PC-9 (cell line): ENCODE measurements around the gene PTGER1. TPM values are rescaled to one million over a fixed set of nuclear protein-coding genes. Genes with fewer than 3 reads are reported as not detected.

Experiments
- BruUV-seq: library from RNA; stranded (reverse); fragments of 400-500 nt; replicated peaks from 2 replicates; lab custom pipeline; 2021; lab: Mats Ljungman, UMichigan
- CTCF ChIA-PET: fragments of 300-600 bp; sonication (Branson Sonifier 250); formaldehyde crosslinking; loops from one replicate; lab custom pipeline; 2022; ENCODE audit warnings: antibody characterized with exemption; lab: Charles Lee
- POLR2A ChIA-PET: fragments of 300-600 bp; sonication (Branson Sonifier 250); formaldehyde crosslinking; loops from one replicate; lab custom pipeline; 2022; ENCODE audit warnings: antibody characterized with exemption; ENCODE audit not compliant: unreplicated experiment; lab: Charles Lee
- DNase-seq, 2 experiments: peaks; one replicate each; pipeline versions ENCODE4 v3.0.0 to v3.0.0-alpha.2; 2015 to 2022; ENCODE audit warnings: mixed read lengths in 1 of 2
- H2AFZ ChIP-seq: fragments of 200-600 bp; sonication (generic); 2 replicates; pipeline ENCODE4 v1.8.1; 2017; ENCODE audit warnings: antibody characterized with exemption
- H3F3A ChIP-seq: fragments of 200-600 bp; sonication (generic); 2 replicates; pipeline ENCODE4 v1.8.1; 2017; ENCODE audit warnings: antibody characterized with exemption, mild to moderate bottlenecking, low read depth; ENCODE audit not compliant: insufficient read depth
- H3K27ac ChIP-seq: fragments of 200-600 bp; sonication (generic); 2 replicates; pipeline ENCODE4 v1.6.1; 2016; ENCODE audit warnings: mixed run types
- H3K27me3 ChIP-seq: fragments of 200-600 bp; sonication (generic); 2 replicates; pipeline ENCODE4 v1.6.1; 2016; ENCODE audit warnings: low read depth, mixed run types; ENCODE audit not compliant: insufficient read depth
- H3K36me3 ChIP-seq: fragments of 200-600 bp; sonication (generic); 2 replicates; pipeline ENCODE4 v1.6.1; 2016; ENCODE audit warnings: low read depth, mixed run types
- H3K4me1 ChIP-seq: fragments of 200-600 bp; sonication (generic); replicated peaks from 2 replicates; pipeline ENCODE4 v1.6.1; 2016; ENCODE audit warnings: mixed run types; ENCODE audit not compliant: insufficient read depth
- H3K4me2 ChIP-seq: fragments of 200-600 bp; sonication (generic); 2 replicates; pipeline ENCODE4 v1.6.1; 2017; ENCODE audit warnings: mixed run types
- H3K4me3 ChIP-seq: fragments of 200-600 bp; sonication (generic); 2 replicates; pipeline ENCODE4 v1.6.1; 2016; ENCODE audit warnings: mixed run types
- H3K79me2 ChIP-seq: fragments of 200-600 bp; sonication (generic); 2 replicates; pipeline ENCODE4 v1.6.1; 2017; ENCODE audit warnings: low read depth, mixed run types
- H3K9me2 ChIP-seq: fragments of 200-600 bp; sonication (generic); 2 replicates; pipeline ENCODE4 v1.8.1; 2017; ENCODE audit warnings: mild to moderate bottlenecking; ENCODE audit not compliant: insufficient read depth
- H3K9me3 ChIP-seq: fragments of 200-600 bp; sonication (generic); 2 replicates; pipeline ENCODE4 v1.8.1; 2016; ENCODE audit warnings: low read depth; ENCODE audit not compliant: insufficient read depth
- H4K20me1 ChIP-seq: fragments of 200-600 bp; sonication (generic); 2 replicates; pipeline ENCODE4 v1.8.1; 2017; ENCODE audit not compliant: insufficient read depth
- CTCF ChIP-seq: fragments of 200-600 bp; sonication (generic); conservative IDR thresholded peaks from 2 replicates; pipeline ENCODE4 v1.6.1; 2017; ENCODE audit warnings: mixed run types, antibody characterized with exemption, mild to moderate bottlenecking, moderate library complexity
- EZH2 ChIP-seq: fragments of 200-600 bp; sonication (generic); IDR thresholded peaks from 2 replicates; pipeline ENCODE4 v1.8.0; 2017; ENCODE audit warnings: antibody characterized with exemption, low read depth
- intact Hi-C: fragments of 100-400 bp; cut with micrococcal nuclease; formaldehyde crosslinking; loops from one replicate; pipeline ENCODE4 v1.10.0; 2022; ENCODE audit not compliant: unreplicated experiment
- total RNA-seq: library from RNA; stranded (reverse); gene quantifications from 2 replicates; pipeline ENCODE4 v1.2.3, GENCODE V29; 2021

PTGER1 gene
- total RNA-seq, 1 experiment from 2014 or later = 1.4 TPM

GRCh38 chr19:14487370-14488125, 12.4 kb upstream of the PTGER1 start:
- Histone ChIP-seq H3K9me3 (no peaks in the 10 kb centered on the region), H3K36me3 (peaks cover 46% of the 10 kb centered on the region), H3F3A (peaks cover 65% of the 10 kb centered on the region), H4K20me1 (peaks cover 86% of the 10 kb centered on the region), H3K27me3 (no peaks in the 10 kb centered on the region), H3K4me1 (no peaks in the 10 kb centered on the region), H3K9me2 (no peaks in the 10 kb centered on the region), H3K27ac (no peak overlapping the region), H3K79me2 (peaks cover 87% of the 10 kb centered on the region), H3K4me2 (no peak overlapping the region), H2AFZ (no peak overlapping the region), H3K4me3 (no peak overlapping the region)
- BruUV-seq = no TSS peak
- ChIA-PET POLR2A (no interaction called here), CTCF (interaction anchor here (0.6 kb wide), 1 partner anchor 63 kb away, joined by 3 read pairs; no protein-coding TSS in a partner anchor)
- DNase-seq = no peak
- TF ChIP-seq EZH2 (no peak), CTCF (no peak)
- intact Hi-C loops = no loop called here

- Histone ChIP-seq H3F3A (peaks cover 84% of the 10 kb centered on the region), H3K9me2 (no peaks in the 10 kb centered on the region), H3K9me3 (no peaks in the 10 kb centered on the region), H3K27me3 (no peaks in the 10 kb centered on the region), H3K4me3 (no peak overlapping the region), H3K79me2 (peaks cover 47% of the 10 kb centered on the region), H3K36me3 (peaks cover 51% of the 10 kb centered on the region), H3K4me1 (peaks cover 9% of the 10 kb centered on the region), H2AFZ (no peak overlapping the region), H3K4me2 (no peak overlapping the region), H4K20me1 (peaks cover 86% of the 10 kb centered on the region), H3K27ac (no peak overlapping the region)
- TF ChIP-seq EZH2 (no peak), CTCF (no peak)
- DNase-seq = no peak
- ChIA-PET CTCF (no interaction called here), POLR2A (no interaction called here)
- intact Hi-C loops = no loop called here
- no TSS peak for BruUV-seq
These were observed 7.2 kb upstream of the PTGER1 start for GRCh38 chr19:14482172-14482941.

GRCh38 chr19:14480700-14481079, 5.5 kb upstream of the PTGER1 start:
- ChIA-PET POLR2A (no interaction called here), CTCF (interaction anchor here (0.5 to 0.6 kb wide), 3 partner anchors 14 to 63 kb away, joined by 4 read pairs; no protein-coding TSS in a partner anchor)
- Histone ChIP-seq H3K4me1 (peaks cover 25% of the 10 kb centered on the region), H3K9me2 (no peaks in the 10 kb centered on the region), H3F3A (peaks cover 84% of the 10 kb centered on the region), H3K4me3 (no peak overlapping the region), H3K27ac (no peak overlapping the region), H3K36me3 (peaks cover 37% of the 10 kb centered on the region), H3K4me2 (no peak overlapping the region), H3K9me3 (no peaks in the 10 kb centered on the region), H3K79me2 (peaks cover 30% of the 10 kb centered on the region), H2AFZ (no peak overlapping the region), H3K27me3 (no peaks in the 10 kb centered on the region), H4K20me1 (peaks cover 69% of the 10 kb centered on the region)
- no TSS peak for BruUV-seq
- DNase-seq = no peak
- intact Hi-C loops = no loop called here
- TF ChIP-seq CTCF (no peak), EZH2 (no peak)
